Endodermal cell (in vitro differentiated cells): Measurements from ENCODE around the gene ONECUT3. TPM values are rescaled to one million over a fixed set of nuclear protein-coding genes. Genes with fewer than 3 reads are reported as not detected.

Experiments used
- DNase-seq: peaks from one replicate; pipeline ENCODE4 v3.0.0-alpha.2; 2017
- H3K27ac ChIP-seq: 2 replicates; pipeline ENCODE4 v1.5.1; 2013; ENCODE audit warnings: mild to moderate bottlenecking, low read depth, low read length, moderate library complexity
- H3K27me3 ChIP-seq: 2 replicates; pipeline ENCODE4 v1.6.1; 2013; ENCODE audit warnings: mild to moderate bottlenecking, low read length, moderate library complexity; ENCODE audit not compliant: insufficient read depth, control insufficient read depth, poor library complexity, severe bottlenecking
- H3K36me3 ChIP-seq: 2 replicates; pipeline ENCODE4 v1.7.0; 2013; ENCODE audit warnings: mild to moderate bottlenecking, low read length, moderate library complexity; ENCODE audit not compliant: control insufficient read depth, insufficient read depth
- H3K4me1 ChIP-seq: one replicate; pipeline ENCODE4 v1.7.0; 2013; ENCODE audit warnings: low read length; ENCODE audit not compliant: control insufficient read depth, insufficient read depth
- H3K4me3 ChIP-seq: 2 replicates; pipeline ENCODE4 v1.5.1; 2013; ENCODE audit warnings: mild to moderate bottlenecking, low read length, moderate library complexity
- H3K9ac ChIP-seq: 2 replicates; pipeline ENCODE4 v1.6.1; 2013; ENCODE audit warnings: mild to moderate bottlenecking, low read length, moderate library complexity; ENCODE audit not compliant: poor library complexity, severe bottlenecking; ENCODE audit errors: extremely low read depth
- H3K9me3 ChIP-seq: 2 replicates; pipeline ENCODE4 v1.6.1; 2013; ENCODE audit warnings: mild to moderate bottlenecking, low read length, moderate library complexity; ENCODE audit not compliant: control insufficient read depth
- H3K27ac Mint-ChIP-seq: 2 replicates; pipeline ENCODE4 v1.8.0; 2020; ENCODE audit warnings: mixed read lengths
- H3K27me3 Mint-ChIP-seq: 2 replicates; pipeline ENCODE4 v1.8.0; 2021; ENCODE audit warnings: mild to moderate bottlenecking, mixed read lengths; ENCODE audit not compliant: insufficient read depth
- H3K36me3 Mint-ChIP-seq: 2 replicates; pipeline ENCODE4 v1.8.0; 2020; ENCODE audit warnings: low read depth, mixed read lengths
- H3K4me1 Mint-ChIP-seq: 2 replicates; pipeline ENCODE4 v1.8.0; 2020; ENCODE audit warnings: mixed read lengths
- H3K4me3 Mint-ChIP-seq: 2 replicates; pipeline ENCODE4 v1.8.0; 2020; ENCODE audit warnings: mild to moderate bottlenecking, moderate library complexity, mixed read lengths
- H3K9me3 Mint-ChIP-seq: 2 replicates; pipeline ENCODE4 v1.8.0; 2020; ENCODE audit warnings: mild to moderate bottlenecking, mixed read lengths
- CTCF ChIP-seq: fragments of 200-600 bp; sonication (generic); conservative IDR thresholded peaks from 2 replicates; pipeline ENCODE4 v1.5.0; 2021; ENCODE audit warnings: antibody characterized with exemption, mild to moderate bottlenecking
- WGBS, 2 experiments: methylation state at CpG; one replicate each; pipeline versions ENCODE4 v1.1.5 to v1.1.7; 2013; ENCODE audit warnings: missing lambda C conversion rate in 2 of 2, mixed read lengths in 1 of 2; ENCODE audit not compliant: insufficient coverage in 1 of 2, insufficient read length in 1 of 2; 5-methylcytosine and 5-hydroxymethylcytosine counted together
- total RNA-seq, 2 donors: library from RNA; stranded (reverse); fragmentation: NEBNext Ultra II Directional in 1 of 2; extraction: Animal tissue kit (Norgen Biotek cat#: 25700) in 1 of 2; gene quantifications; 2 replicates in 1 of 2; 3 replicates in 1 of 2; pipeline ENCODE4 v1.2.1, GENCODE V29; 2021

Gene ONECUT3
- total RNA-seq, 2 donors from 2014 or later: 0.04 TPM; not detected in 1

- H3K9ac ChIP-seq: no peak overlapping the region
- no peaks in the 10 kb centered on the region for H3K4me1 Mint-ChIP-seq
- H3K9me3 Mint-ChIP-seq: peaks cover 13% of the 10 kb centered on the region
- DNase-seq: no peak
- peaks cover 81% of the 10 kb centered on the region for H3K27me3 Mint-ChIP-seq
- no peak for TF ChIP-seq CTCF
- peaks cover 8% of the 10 kb centered on the region for H3K9me3 ChIP-seq
- no peak overlapping the region for H3K4me3 Mint-ChIP-seq
- WGBS, 2 experiments: 84 to 86% methylated on average over 6 to 7 of the region's 7 CpGs
- no peak overlapping the region for H3K4me3 ChIP-seq
- no peak overlapping the region for H3K27ac Mint-ChIP-seq
- H3K4me1 ChIP-seq: no peaks in the 10 kb centered on the region
- H3K36me3 ChIP-seq: no peaks in the 10 kb centered on the region
- H3K27me3 ChIP-seq: peaks cover 64% of the 10 kb centered on the region
- no peak overlapping the region for H3K27ac ChIP-seq
- no peaks in the 10 kb centered on the region for H3K36me3 Mint-ChIP-seq
Observed at GRCh38 chr19:1782521-1782920, 29.2 kb downstream of the ONECUT3 start.

- no peaks in the 10 kb centered on the region for H3K4me1 ChIP-seq
- Mint-ChIP-seq H3K9me3 (peaks cover 13% of the 10 kb centered on the region), H3K36me3 (no peaks in the 10 kb centered on the region), H3K4me3 (no peak overlapping the region), H3K4me1 (no peaks in the 10 kb centered on the region), H3K27me3 (peaks cover 78% of the 10 kb centered on the region), H3K27ac (no peak overlapping the region)
- no peak overlapping the region for H3K9ac ChIP-seq
- no peak for DNase-seq
- H3K27ac ChIP-seq: no peak overlapping the region
- peaks cover 8% of the 10 kb centered on the region for H3K9me3 ChIP-seq
- WGBS, 2 experiments: 76 to 84% methylated on average over 4 of the region's 4 CpGs
- peaks cover 59% of the 10 kb centered on the region for H3K27me3 ChIP-seq
- TF ChIP-seq CTCF: no peak
- H3K4me3 ChIP-seq: no peak overlapping the region
- no peaks in the 10 kb centered on the region for H3K36me3 ChIP-seq
Observed at GRCh38 chr19:1783354-1783753, 30.0 kb downstream of the ONECUT3 start.

- Histone ChIP-seq H3K4me3 (no peak overlapping the region), H3K36me3 (no peaks in the 10 kb centered on the region), H3K27me3 (peaks cover 58% of the 10 kb centered on the region), H3K9me3 (peaks cover 8% of the 10 kb centered on the region), H3K9ac (no peak overlapping the region), H3K4me1 (no peaks in the 10 kb centered on the region), H3K27ac (no peak overlapping the region)
- Mint-ChIP-seq H3K4me3 (no peak overlapping the region), H3K36me3 (no peaks in the 10 kb centered on the region), H3K27ac (no peak overlapping the region), H3K27me3 (peaks cover 78% of the 10 kb centered on the region), H3K4me1 (no peaks in the 10 kb centered on the region), H3K9me3 (peaks cover 12% of the 10 kb centered on the region)
- 80 to 83% methylated on average over 9 of the region's 9 CpGs for WGBS, 2 experiments
- DNase-seq: no peak
- TF ChIP-seq CTCF: no peak
Observed at GRCh38 chr19:1783874-1784273, 30.6 kb downstream of the ONECUT3 start.
